SK-N-SH (cell line): ENCODE data around the gene PTCD2.

Experiments used
- CTCF ChIP-seq: fragments of 200-600 bp; sonication (generic); IDR thresholded peaks from 2 replicates; pipeline ENCODE4 v1.6.1; 2017; ENCODE audit warnings: antibody characterized with exemption, mild to moderate bottlenecking, moderate library complexity
- FOXM1 ChIP-seq: IDR thresholded peaks from 2 replicates; pipeline ENCODE4 v1.4.0; 2012; ENCODE audit warnings: low read depth, mild to moderate bottlenecking
- GABPA ChIP-seq: IDR thresholded peaks from 2 replicates; pipeline ENCODE4 v1.4.0; 2012; ENCODE audit warnings: low read depth, mild to moderate bottlenecking
- IRF3 ChIP-seq: fragments of 150-350 bp; IDR thresholded peaks from 2 replicates; pipeline ENCODE4 v1.6.1; 2016; ENCODE audit warnings: mild to moderate bottlenecking, low read depth, low read length
- POLR2AphosphoS5 ChIP-seq: IDR thresholded peaks from 2 replicates; pipeline ENCODE4 v1.6.1; 2012; ENCODE audit warnings: low read depth, low read length
- RAD21 ChIP-seq: IDR thresholded peaks from 2 replicates; pipeline ENCODE4 v1.6.1; 2012; ENCODE audit warnings: mild to moderate bottlenecking, low read length
- RFX5 ChIP-seq: IDR thresholded peaks from 2 replicates; pipeline ENCODE4 v1.6.1; 2012; ENCODE audit warnings: mild to moderate bottlenecking, improper control_type of control experiment, low read length
- SIN3A ChIP-seq: IDR thresholded peaks from 2 replicates; pipeline ENCODE4 v1.6.1; 2012; ENCODE audit warnings: low read depth, mild to moderate bottlenecking, low read length, moderate library complexity, borderline replicate concordance
- TAF1 ChIP-seq: IDR thresholded peaks from 2 replicates; pipeline ENCODE4 v1.6.1; 2012; ENCODE audit warnings: low read depth, mild to moderate bottlenecking, low read length, moderate library complexity, borderline replicate concordance
- TEAD4 ChIP-seq: IDR thresholded peaks from 2 replicates; pipeline ENCODE4 v1.4.0; 2012; ENCODE audit warnings: mild to moderate bottlenecking, borderline replicate concordance; ENCODE audit not compliant: insufficient read depth
- USF2 ChIP-seq: fragments of 150-350 bp; IDR thresholded peaks from 2 replicates; pipeline ENCODE4 v1.6.1; 2017; ENCODE audit warnings: antibody characterized with exemption, low read length, low read depth, borderline replicate concordance
- YY1 ChIP-seq: IDR thresholded peaks from 2 replicates; pipeline ENCODE4 v1.4.0; 2012; ENCODE audit warnings: low read depth, mild to moderate bottlenecking

GRCh38 chr5:72280581-72281069 lies 39.5 kb upstream of the PTCD2 start:
- no peak for TF ChIP-seq GABPA
- TF ChIP-seq CTCF, result peak; percentile 75
- peak; percentile 54 for TF ChIP-seq RAD21
- no peak for TF ChIP-seq YY1
- TF ChIP-seq SIN3A, result no peak
- TF ChIP-seq RFX5, result no peak
- TF ChIP-seq USF2, result no peak
- TF ChIP-seq POLR2AphosphoS5, result no peak
- no peak for TF ChIP-seq TAF1
- TF ChIP-seq IRF3, result no peak
- TF ChIP-seq FOXM1, result no peak
- no peak for TF ChIP-seq TEAD4
